ENCODE data around the gene TAS2R14.

The TAS2R14 gene

DNA sequence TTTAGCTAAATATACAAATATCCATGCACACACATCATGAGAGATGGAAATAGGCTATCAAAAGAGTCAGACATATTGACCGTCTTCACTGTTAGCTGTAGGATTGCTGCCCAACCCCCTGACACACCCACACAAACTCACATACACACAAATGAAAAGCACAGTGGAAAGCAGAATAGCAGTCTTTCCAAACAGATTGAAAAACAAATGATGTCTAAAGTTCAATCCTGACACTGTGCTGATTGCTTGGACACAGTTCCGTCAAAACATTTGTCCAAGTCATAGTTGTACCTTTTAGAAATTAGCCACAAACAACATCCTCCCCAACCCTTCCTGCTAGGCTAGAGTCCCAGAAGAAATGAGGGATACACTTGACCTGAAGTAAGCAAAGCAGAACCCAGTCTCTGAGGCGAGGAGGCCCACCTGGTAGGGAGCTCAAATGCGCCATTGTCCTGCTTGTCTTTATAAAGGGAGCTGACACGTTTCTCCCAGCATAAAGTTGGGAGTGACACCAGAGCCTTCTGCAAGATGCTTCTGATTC, 10.2 kb downstream of the TAS2R14 start, which contains the start of gene PRH2:
Gene PRH2, plus strand, starts transcription at position 491 of the 541 bp plus-strand sequence. Its CDS starts 38 bp downstream, at position 529.
- Histone ChIP-seq H3K79me2 (ENCODE audit: insufficient read depth, low read length) (no peaks in the 10 kb centered on the region), H3K4me2 (ENCODE audit: low read depth, low read length, poor library complexity, severe bottlenecking) (no peak within 1 kb of the TSS), H3K4me1 (ENCODE audit: insufficient read depth, low read length, poor library complexity, severe bottlenecking) (no peaks in the 10 kb centered on the region), H3K9ac (ENCODE audit: low read depth, low read length, poor library complexity, severe bottlenecking) (no peak within 1 kb of the TSS), H4K20me1 (ENCODE audit: insufficient read depth, low read length, poor library complexity, severe bottlenecking) (no peaks in the 10 kb centered on the region), H2AFZ (ENCODE audit: low read length) (no peak within 1 kb of the TSS), H3K4me3 (ENCODE audit: low read length, poor library complexity, severe bottlenecking) (no peak within 1 kb of the TSS), H3K9me3 (ENCODE audit: insufficient read depth, low read depth, low read length) (no peaks in the 10 kb centered on the region), H3K27me3 (ENCODE audit: insufficient read depth, low read length, poor library complexity, severe bottlenecking) (no peaks in the 10 kb centered on the region), H3K9me2 (replicated peaks; ENCODE audit: low read depth, low read length) (no peaks in the 10 kb centered on the region), H3F3A (ENCODE audit: low read depth) (no peaks in the 10 kb centered on the region), H3K36me3 (ENCODE audit: insufficient read depth, low read length) (no peaks in the 10 kb centered on the region)
- TF ChIP-seq CTCF (conservative IDR thresholded peaks at IDR 0.05; ENCODE audit: low read length) (no peak), EZH2phosphoT487 (IDR thresholded peaks at IDR 0.05; ENCODE audit: borderline replicate concordance) (no peak)

- Histone ChIP-seq H3K4me2 (ENCODE audit: low read depth, low read length, poor library complexity, severe bottlenecking) (no peak overlapping the region), H3K9me3 (ENCODE audit: insufficient read depth, low read depth, low read length) (no peaks in the 10 kb centered on the region), H3K79me2 (ENCODE audit: insufficient read depth, low read length) (no peaks in the 10 kb centered on the region), H3F3A (ENCODE audit: low read depth) (no peaks in the 10 kb centered on the region), H3K4me1 (ENCODE audit: insufficient read depth, low read length, poor library complexity, severe bottlenecking) (no peaks in the 10 kb centered on the region), H3K27me3 (ENCODE audit: insufficient read depth, low read length, poor library complexity, severe bottlenecking) (no peaks in the 10 kb centered on the region), H3K9me2 (replicated peaks; ENCODE audit: low read depth, low read length) (no peaks in the 10 kb centered on the region), H3K36me3 (ENCODE audit: insufficient read depth, low read length) (no peaks in the 10 kb centered on the region), H3K9ac (ENCODE audit: low read depth, low read length, poor library complexity, severe bottlenecking) (no peak overlapping the region), H2AFZ (ENCODE audit: low read length) (no peak overlapping the region), H3K4me3 (ENCODE audit: low read length, poor library complexity, severe bottlenecking) (no peak overlapping the region), H4K20me1 (ENCODE audit: insufficient read depth, low read length, poor library complexity, severe bottlenecking) (no peaks in the 10 kb centered on the region)
- no peak for TF ChIP-seq CTCF (conservative IDR thresholded peaks at IDR 0.05; ENCODE audit: low read length)
- TF ChIP-seq EZH2phosphoT487 (IDR thresholded peaks at IDR 0.05; ENCODE audit: borderline replicate concordance) = no peak
These were observed 12.8 kb downstream of the TAS2R14 start for GRCh38 chr12:10926269-10926668.

DNA sequence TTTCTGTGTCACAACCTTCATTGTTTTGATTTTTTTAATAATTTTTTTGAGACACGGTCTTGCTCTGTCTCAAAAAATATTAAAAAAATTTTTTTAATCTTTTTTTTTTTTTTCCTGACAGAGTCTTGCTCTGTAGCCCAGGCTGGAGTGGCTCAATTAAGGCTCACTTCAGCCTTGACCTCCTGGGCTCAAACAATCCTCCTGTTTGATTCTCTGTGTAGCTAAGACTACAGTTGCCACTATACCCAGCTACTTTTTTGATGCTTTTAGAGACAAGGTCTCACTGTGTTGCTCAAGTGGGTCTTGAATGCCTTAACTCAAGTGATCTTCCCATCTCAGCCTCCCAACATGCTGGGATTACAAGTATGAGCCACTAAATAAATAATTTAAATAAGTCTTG, 19.3 kb downstream of the TAS2R14 start:
- no peak overlapping the region for H2AFZ ChIP-seq (ENCODE audit: low read length)
- no peak overlapping the region for H3K4me2 ChIP-seq (ENCODE audit: low read depth, low read length, poor library complexity, severe bottlenecking)
- H3K9me2 ChIP-seq (replicated peaks; ENCODE audit: low read depth, low read length) = no peaks in the 10 kb centered on the region
- TF ChIP-seq EZH2phosphoT487 (IDR thresholded peaks at IDR 0.05; ENCODE audit: borderline replicate concordance) (no peak), CTCF (conservative IDR thresholded peaks at IDR 0.05; ENCODE audit: low read length) (no peak)
- H3K4me3 ChIP-seq (ENCODE audit: low read length, poor library complexity, severe bottlenecking) = no peak overlapping the region
- H3K27me3 ChIP-seq (ENCODE audit: insufficient read depth, low read length, poor library complexity, severe bottlenecking) = no peaks in the 10 kb centered on the region
- H3K4me1 ChIP-seq (ENCODE audit: insufficient read depth, low read length, poor library complexity, severe bottlenecking) = no peaks in the 10 kb centered on the region
- H4K20me1 ChIP-seq (ENCODE audit: insufficient read depth, low read length, poor library complexity, severe bottlenecking) = no peaks in the 10 kb centered on the region
- no peaks in the 10 kb centered on the region for H3K36me3 ChIP-seq (ENCODE audit: insufficient read depth, low read length)
- no peaks in the 10 kb centered on the region for H3F3A ChIP-seq (ENCODE audit: low read depth)
- no peak overlapping the region for H3K9ac ChIP-seq (ENCODE audit: low read depth, low read length, poor library complexity, severe bottlenecking)
- no peaks in the 10 kb centered on the region for H3K79me2 ChIP-seq (ENCODE audit: insufficient read depth, low read length)
- no peaks in the 10 kb centered on the region for H3K9me3 ChIP-seq (ENCODE audit: insufficient read depth, low read depth, low read length)

Measured in Loucy (cell line).